HepG2 (cell line): ENCODE results near the gene CD6. TPM values are rescaled to one million over a fixed set of nuclear protein-coding genes. Genes with fewer than 3 reads are reported as not detected.

ENCODE experiments used
- ATAC-seq: fragments of 200-7000 bp; cut with Tn5 transposase; 3 replicates; pipeline ENCODE4 v1.9.1; 2020; ENCODE audit warnings: mild to moderate bottlenecking, moderate library complexity
- BruUV-seq: library from RNA; stranded (reverse); fragments of 400-500 nt; replicated peaks from 2 replicates; lab custom pipeline; 2021; lab: Mats Ljungman, UMichigan
- CTCF ChIA-PET: fragments of 300-600 bp; formaldehyde crosslinking; extraction: SDS; loops from one replicate; lab custom pipeline; 2021; ENCODE audit warnings: low total read pairs, inconsistent platforms, low intra/inter-chr PET ratio; lab: Yijun Ruan, JAX
- POLR2A ChIA-PET: fragments of 350-600 bp; sonication (Branson Sonifier 250); formaldehyde crosslinking; loops from one replicate; lab custom pipeline; 2020; ENCODE audit warnings: antibody characterized with exemption, inconsistent platforms; lab: Yijun Ruan, JAX
- DNase-seq: peaks from one replicate; pipeline ENCODE4 v3.0.0-alpha.2; 2015; ENCODE audit warnings: low spot score
- FAIRE-seq: peaks from 3 replicates; lab custom pipeline; 2011; peaks lifted over from hg19 to GRCh38; lab: Jason Lieb, UNC
- H2AFZ ChIP-seq: one replicate; pipeline ENCODE4 v1.6.1; 2011; ENCODE audit warnings: low read length, inconsistent platforms
- H3K27ac ChIP-seq: fragments of 300-600 bp; 3 replicates; pipeline ENCODE4 v1.8.0; 2011; ENCODE audit warnings: mixed run types, mild to moderate bottlenecking, mixed read lengths, low read length, inconsistent platforms; ENCODE audit not compliant: insufficient read depth; ENCODE audit errors: extremely low read length
- H3K27me3 ChIP-seq, 2 experiments: fragments of 200-600 bp in 1 of 2; 2 replicates in 1 of 2; 3 replicates in 1 of 2; pipeline versions ENCODE4 v1.6.0 to v1.8.0; 2011; ENCODE audit warnings: low read length in 2 of 2, mild to moderate bottlenecking in 2 of 2, moderate library complexity in 2 of 2, inconsistent platforms in 1 of 2; ENCODE audit not compliant: insufficient read depth in 2 of 2, control insufficient read depth in 1 of 2
- H3K36me3 ChIP-seq, 2 experiments: fragments of 200-600 bp in 1 of 2; replicated peaks in 1 of 2; 2 replicates in 1 of 2; 3 replicates in 1 of 2; pipeline versions ENCODE4 v1.5.1 to v1.8.0; 2011; ENCODE audit warnings: low read length in 2 of 2, inconsistent platforms in 1 of 2; ENCODE audit not compliant: insufficient read depth in 2 of 2, control insufficient read depth in 1 of 2
- H3K4me1 ChIP-seq: 2 replicates; pipeline ENCODE4 v1.5.1; 2012; ENCODE audit warnings: low read length, inconsistent platforms; ENCODE audit not compliant: insufficient read depth
- H3K4me2 ChIP-seq: 2 replicates; pipeline ENCODE4 v1.6.0; 2011; ENCODE audit warnings: low read depth, low read length, inconsistent platforms
- H3K4me3 ChIP-seq, 3 experiments: fragments of 200-600 bp in 1 of 3; sonication (generic), shearing (Covaris generic) in 1 of 3; replicated peaks in 1 of 3; 2 replicates each; pipeline ENCODE4 v1.5.1; 2011 to 2016; ENCODE audit warnings: low read length in 3 of 3, inconsistent platforms in 2 of 3, low read depth in 2 of 3, mild to moderate bottlenecking in 2 of 3, control low read depth in 1 of 3, mixed read lengths in 1 of 3; ENCODE audit not compliant: insufficient read depth in 1 of 3
- H3K79me2 ChIP-seq: one replicate; pipeline ENCODE4 v1.6.1; 2011; ENCODE audit warnings: low read length, inconsistent platforms; ENCODE audit not compliant: insufficient read depth
- H3K9ac ChIP-seq: 2 replicates; pipeline ENCODE4 v1.6.0; 2011; ENCODE audit warnings: mild to moderate bottlenecking, low read depth, low read length, inconsistent platforms; ENCODE audit not compliant: insufficient read depth
- H3K9me3 ChIP-seq: 2 replicates; pipeline ENCODE4 v1.5.1; 2012; ENCODE audit warnings: mild to moderate bottlenecking, low read length
- H4K20me1 ChIP-seq: 2 replicates; pipeline ENCODE4 v1.6.0; 2011; ENCODE audit warnings: inconsistent platforms, mild to moderate bottlenecking, low read length, moderate library complexity; ENCODE audit not compliant: insufficient read depth
- CC2D1A ChIP-seq: sonication (generic); formaldehyde crosslinking; IDR thresholded peaks from 2 replicates; pipeline ENCODE4 v1.8.1; 2023; ENCODE audit warnings: mild to moderate bottlenecking, missing genetic modification reagents
- ETS1 ChIP-seq: sonication (generic); formaldehyde crosslinking; IDR thresholded peaks from 2 replicates; pipeline ENCODE4 v1.4.0; 2020; ENCODE audit warnings: missing genetic modification reagents
- KLF11 ChIP-seq: IDR thresholded peaks from 2 replicates; pipeline ENCODE4 v1.6.1; 2016; ENCODE audit warnings: missing compliant biosample characterization
- MZF1 ChIP-seq: sonication (generic); formaldehyde crosslinking; IDR thresholded peaks from 2 replicates; pipeline ENCODE4 v1.8.1; 2023; ENCODE audit warnings: mild to moderate bottlenecking, missing genetic modification reagents, borderline replicate concordance
- RNF219 ChIP-seq: sonication (generic); formaldehyde crosslinking; IDR thresholded peaks from 2 replicates; pipeline ENCODE4 v1.5.0; 2020; ENCODE audit warnings: mild to moderate bottlenecking, missing genetic modification reagents
- STAG1 ChIP-seq: sonication (generic); formaldehyde crosslinking; IDR thresholded peaks from 2 replicates; pipeline ENCODE4 v1.4.0; 2020; ENCODE audit warnings: missing genetic modification reagents
- ZFP37 ChIP-seq: sonication (generic); formaldehyde crosslinking; IDR thresholded peaks from 2 replicates; pipeline ENCODE4 v1.4.0; 2020; ENCODE audit warnings: missing genetic modification reagents, borderline replicate concordance
- ZNF263 ChIP-seq: sonication (generic); formaldehyde crosslinking; IDR thresholded peaks from 2 replicates; pipeline ENCODE4 v1.4.0; 2020; ENCODE audit warnings: missing genetic modification reagents
- ZNF562 ChIP-seq: sonication (generic); formaldehyde crosslinking; IDR thresholded peaks from 2 replicates; pipeline ENCODE4 v1.8.0; 2022; ENCODE audit warnings: missing genetic modification reagents, borderline replicate concordance
- ZNF607 ChIP-seq: sonication (generic); formaldehyde crosslinking; IDR thresholded peaks from 2 replicates; pipeline ENCODE4 v1.5.1; 2020; ENCODE audit warnings: missing genetic modification reagents, mild to moderate bottlenecking, borderline replicate concordance
- ZNF687 ChIP-seq: sonication (generic); formaldehyde crosslinking; IDR thresholded peaks from 2 replicates; pipeline ENCODE4 v1.5.1; 2020; ENCODE audit warnings: mild to moderate bottlenecking, missing genetic modification reagents, moderate library complexity
- ZNF772 ChIP-seq: sonication (generic); formaldehyde crosslinking; IDR thresholded peaks from 2 replicates; pipeline ENCODE4 v1.5.0; 2020; ENCODE audit warnings: mild to moderate bottlenecking, missing genetic modification reagents
- WGBS: methylation state at CpG from one replicate; pipeline ENCODE4 v1.1.6; 2017; ENCODE audit warnings: low lambda C conversion rate; 5-methylcytosine and 5-hydroxymethylcytosine counted together
- in situ Hi-C: cut with HindIII; loops from 2 replicates; pipeline ENCODE4 v1.10.0; 2017; ENCODE audit warnings: low pct_unique_long_range_greater_than_20kb; ENCODE audit not compliant: extremely low pct_ligation_motif_present
- intact Hi-C: fragments of 100-400 bp; cut with micrococcal nuclease; formaldehyde crosslinking; loops from one replicate; pipeline ENCODE4 v1.10.0; 2022; ENCODE audit not compliant: unreplicated experiment
- polyA plus RNA-seq, 8 experiments: library from polyadenylated mRNA; depleted of rRNA in 3 of 8; stranded (reverse) in 7 of 8; unstranded in 1 of 8; fragments of >200 nt; fragmentation: Illumina TruSeq in 4 of 8; extraction: Trizol in 4 of 8; gene quantifications; 2 replicates each; pipeline versions ENCODE4 v1.2.1 to v1.2.3, GENCODE V29; 2011 to 2016; ENCODE audit warnings: low read depth in 4 of 8, missing spikeins in 1 of 8, mixed read lengths in 1 of 8; ENCODE audit not compliant: insufficient read depth in 1 of 8
- total RNA-seq, 5 experiments: library from RNA; depleted of rRNA; stranded (reverse); fragments of >200 nt; fragmentation: Illumina TruSeq; extraction: Trizol; gene quantifications; 2 replicates each; pipeline ENCODE4 v1.2.3, GENCODE V29; 2016; ENCODE audit warnings: low read depth in 1 of 5

CD6 gene
- total and polyA plus RNA-seq, 2 of the 13 experiments (the other 11 are each of a cell fraction or from before 2014, with no cell fraction given), result not detected

- TF ChIP-seq ZNF687 (0 out of 2 replicates have a peak, but pooled peaks have one; percentile 22), ZNF263 (peak; percentile 82), STAG1 (peak; percentile 69), CC2D1A (no peak)
Measured at GRCh38 chr11:60970369-60970774, 1.1 kb upstream of the CD6 start (continued).

GRCh38 chr11:60970890-60971289, 590 bp upstream of the CD6 start:
- no peaks in the 10 kb centered on the region for H4K20me1 ChIP-seq
- H3K27ac ChIP-seq, result no peak overlapping the region
- no peak overlapping the region for H3K9ac ChIP-seq
- no peaks in the 10 kb centered on the region for H3K9me3 ChIP-seq
- no peak overlapping the region for H3K4me3 ChIP-seq
- H3K36me3 ChIP-seq, result no peaks in the 10 kb centered on the region; a peak in 1 of 5 replicates
- in situ Hi-C loops (no loop called here), intact Hi-C loops (loop anchor here (1.0 kb wide), 1 partner anchor 202 kb away; no protein-coding TSS in a partner anchor)
- POLR2A ChIA-PET, result no interaction called here
- peaks cover 7 to 61% of the 10 kb centered on the region in 2 experiments; a peak in 4 of 5 replicates for H3K27me3 ChIP-seq
- DNase-seq (no peak), FAIRE-seq (no peak), ATAC-seq (no peak)
- H3K79me2 ChIP-seq, result no peaks in the 10 kb centered on the region
- CTCF ChIA-PET, result interaction anchor here (0.8 to 3.1 kb wide), 3 partner anchors 159 to 217 kb away, joined by 5 to 11 read pairs (median 8); no protein-coding TSS in a partner anchor
- H3K4me1 ChIP-seq, result no peaks in the 10 kb centered on the region
- BruUV-seq, result no TSS peak
- H3K4me2 ChIP-seq, result no peak overlapping the region
- no peak overlapping the region for H2AFZ ChIP-seq
- WGBS, result 10% methylated on average over 4 of the region's 5 CpGs
- TF ChIP-seq ZNF562 (CRISPR knock-in tag), result no peak
- no peak for TF ChIP-seq KLF11 (CRISPR knock-in tag)
- no peak for TF ChIP-seq RNF219 (CRISPR knock-in tag)
- no peak for TF ChIP-seq MZF1 (CRISPR knock-in tag)
- no peak for TF ChIP-seq ETS1 (CRISPR knock-in tag)
- no peak for TF ChIP-seq ZFP37 (CRISPR knock-in tag)
- no peak for TF ChIP-seq ZNF607 (CRISPR knock-in tag)
- no peak for TF ChIP-seq ZNF772 (CRISPR knock-in tag)
